ENCODE measurements around the gene SACM1L.

Gene SACM1L

GRCh38 chr3:45659661-45660566 lies 29.3 kb upstream of the SACM1L start:
- TF ChIP-seq FOXP2 (optimal IDR thresholded peaks at IDR 0.05; ENCODE audit: borderline replicate concordance, extremely low read depth, extremely low read length, insufficient read depth) = no peak
- TF ChIP-seq TAF1 (IDR thresholded peaks at IDR 0.05; ENCODE audit: borderline replicate concordance, insufficient read depth, low read length) = no peak
- TF ChIP-seq SIN3A (IDR thresholded peaks at IDR 0.05; ENCODE audit: borderline replicate concordance, insufficient read depth, low read length) = no peak
- no peak for TF ChIP-seq POLR2AphosphoS5 (IDR thresholded peaks at IDR 0.05; ENCODE audit: low read depth, low read length)
- TF ChIP-seq, protein P1, sequence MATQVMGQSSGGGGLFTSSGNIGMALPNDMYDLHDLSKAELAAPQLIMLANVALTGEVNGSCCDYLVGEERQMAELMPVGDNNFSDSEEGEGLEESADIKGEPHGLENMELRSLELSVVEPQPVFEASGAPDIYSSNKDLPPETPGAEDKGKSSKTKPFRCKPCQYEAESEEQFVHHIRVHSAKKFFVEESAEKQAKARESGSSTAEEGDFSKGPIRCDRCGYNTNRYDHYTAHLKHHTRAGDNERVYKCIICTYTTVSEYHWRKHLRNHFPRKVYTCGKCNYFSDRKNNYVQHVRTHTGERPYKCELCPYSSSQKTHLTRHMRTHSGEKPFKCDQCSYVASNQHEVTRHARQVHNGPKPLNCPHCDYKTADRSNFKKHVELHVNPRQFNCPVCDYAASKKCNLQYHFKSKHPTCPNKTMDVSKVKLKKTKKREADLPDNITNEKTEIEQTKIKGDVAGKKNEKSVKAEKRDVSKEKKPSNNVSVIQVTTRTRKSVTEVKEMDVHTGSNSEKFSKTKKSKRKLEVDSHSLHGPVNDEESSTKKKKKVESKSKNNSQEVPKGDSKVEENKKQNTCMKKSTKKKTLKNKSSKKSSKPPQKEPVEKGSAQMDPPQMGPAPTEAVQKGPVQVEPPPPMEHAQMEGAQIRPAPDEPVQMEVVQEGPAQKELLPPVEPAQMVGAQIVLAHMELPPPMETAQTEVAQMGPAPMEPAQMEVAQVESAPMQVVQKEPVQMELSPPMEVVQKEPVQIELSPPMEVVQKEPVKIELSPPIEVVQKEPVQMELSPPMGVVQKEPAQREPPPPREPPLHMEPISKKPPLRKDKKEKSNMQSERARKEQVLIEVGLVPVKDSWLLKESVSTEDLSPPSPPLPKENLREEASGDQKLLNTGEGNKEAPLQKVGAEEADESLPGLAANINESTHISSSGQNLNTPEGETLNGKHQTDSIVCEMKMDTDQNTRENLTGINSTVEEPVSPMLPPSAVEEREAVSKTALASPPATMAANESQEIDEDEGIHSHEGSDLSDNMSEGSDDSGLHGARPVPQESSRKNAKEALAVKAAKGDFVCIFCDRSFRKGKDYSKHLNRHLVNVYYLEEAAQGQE (IDR thresholded peaks at IDR 0.05; ENCODE audit: insufficient read depth in 1 of 2, low read depth in 2 of 2, low read length in 2 of 2) = no peak

GRCh38 chr3:45660567-45660901 lies 28.7 kb upstream of the SACM1L start:
- TF ChIP-seq FOXP2 (optimal IDR thresholded peaks at IDR 0.05; ENCODE audit: borderline replicate concordance, extremely low read depth, extremely low read length, insufficient read depth) = no peak
- TF ChIP-seq, protein P1 (IDR thresholded peaks at IDR 0.05; ENCODE audit: insufficient read depth in 1 of 2, low read depth in 2 of 2, low read length in 2 of 2) = no peak
- TF ChIP-seq TAF1 (IDR thresholded peaks at IDR 0.05; ENCODE audit: borderline replicate concordance, insufficient read depth, low read length) = no peak
- no peak for TF ChIP-seq SIN3A (IDR thresholded peaks at IDR 0.05; ENCODE audit: borderline replicate concordance, insufficient read depth, low read length)
- no peak for TF ChIP-seq POLR2AphosphoS5 (IDR thresholded peaks at IDR 0.05; ENCODE audit: low read depth, low read length)

GRCh38 chr3:45664578-45664977 lies 24.6 kb upstream of the SACM1L start:
- TF ChIP-seq TAF1 (IDR thresholded peaks at IDR 0.05; ENCODE audit: borderline replicate concordance, insufficient read depth, low read length) (no peak), SIN3A (IDR thresholded peaks at IDR 0.05; ENCODE audit: borderline replicate concordance, insufficient read depth, low read length) (no peak), POLR2AphosphoS5 (IDR thresholded peaks at IDR 0.05; ENCODE audit: low read depth, low read length) (no peak)

- TF ChIP-seq, protein P1 (IDR thresholded peaks at IDR 0.05; ENCODE audit: insufficient read depth in 1 of 2, low read depth in 2 of 2, low read length in 2 of 2) = no peak
- no peak for TF ChIP-seq POLR2AphosphoS5 (IDR thresholded peaks at IDR 0.05; ENCODE audit: low read depth, low read length)
- no peak for TF ChIP-seq SIN3A (IDR thresholded peaks at IDR 0.05; ENCODE audit: borderline replicate concordance, insufficient read depth, low read length)
- no peak for TF ChIP-seq TAF1 (IDR thresholded peaks at IDR 0.05; ENCODE audit: borderline replicate concordance, insufficient read depth, low read length)
- no peak for TF ChIP-seq FOXP2 (optimal IDR thresholded peaks at IDR 0.05; ENCODE audit: borderline replicate concordance, extremely low read depth, extremely low read length, insufficient read depth)
Measured at GRCh38 chr3:45665101-45665572, 24.1 kb upstream of the SACM1L start.

DNA sequence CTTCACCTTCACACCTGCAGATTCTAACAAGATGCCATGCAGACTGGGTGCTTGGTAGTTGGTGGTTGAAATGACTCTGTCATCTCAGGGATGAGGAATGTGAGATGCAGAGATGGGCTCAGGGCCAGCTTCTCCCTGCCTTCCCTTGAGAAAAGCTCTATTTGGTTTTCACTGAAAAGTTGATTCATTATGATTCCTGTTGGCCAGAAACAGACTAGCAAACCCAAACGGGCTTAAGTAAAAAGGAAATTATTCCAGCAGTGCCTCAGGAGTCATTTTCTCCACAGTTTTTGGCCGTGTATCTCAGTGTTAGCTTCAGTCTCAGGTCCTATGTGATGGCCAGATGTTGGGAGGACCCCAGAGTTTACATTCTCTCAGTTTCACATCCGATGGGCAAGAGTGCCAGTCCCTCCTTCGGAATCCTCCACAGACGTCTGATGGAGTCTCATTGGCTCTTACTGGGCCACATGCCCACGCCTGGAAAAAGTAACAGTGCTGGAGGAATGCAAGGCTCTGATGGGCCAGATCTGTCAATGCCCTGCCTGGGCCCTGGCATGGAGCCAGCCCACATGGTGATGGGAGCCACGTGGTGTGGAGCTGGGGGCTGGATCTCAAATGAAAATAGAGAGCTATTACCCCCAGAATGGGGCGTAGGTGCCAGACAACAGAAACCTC lies 22.3 kb upstream of the SACM1L start:
- TF ChIP-seq SIN3A (IDR thresholded peaks at IDR 0.05; ENCODE audit: borderline replicate concordance, insufficient read depth, low read length) (no peak), TAF1 (IDR thresholded peaks at IDR 0.05; ENCODE audit: borderline replicate concordance, insufficient read depth, low read length) (no peak), POLR2AphosphoS5 (IDR thresholded peaks at IDR 0.05; ENCODE audit: low read depth, low read length) (no peak), FOXP2 (optimal IDR thresholded peaks at IDR 0.05; ENCODE audit: borderline replicate concordance, extremely low read depth, extremely low read length, insufficient read depth) (no peak)
- TF ChIP-seq, protein P1 (IDR thresholded peaks at IDR 0.05; ENCODE audit: insufficient read depth in 1 of 2, low read depth in 2 of 2, low read length in 2 of 2) = no peak

Measured in PFSK-1 (cell line).